H1 (cell line): ENCODE measurements around the gene DMRT1. TPM values are rescaled to one million over a fixed set of nuclear protein-coding genes. Genes with fewer than 3 reads are reported as not detected.

Source experiments
- CTCF ChIA-PET: fragments of 300-600 bp; sonication (Branson Sonifier 250); formaldehyde crosslinking; loops from one replicate; lab custom pipeline; 2021; ENCODE audit not compliant: partially characterized antibody; lab: Charles Lee
- POLR2A ChIA-PET: fragments of 300-600 bp; sonication (Branson Sonifier 250); formaldehyde crosslinking; loops from one replicate; lab custom pipeline; 2021; ENCODE audit warnings: inconsistent platforms; ENCODE audit not compliant: partially characterized antibody; lab: Charles Lee
- DNase-seq, 2 experiments: peaks; one replicate each; pipeline versions ENCODE4 v3.0.0 to v3.0.0-alpha.2; 2010 to 2022; ENCODE audit warnings: low spot score in 2 of 2, low read depth in 1 of 2, mixed read lengths in 1 of 2
- FAIRE-seq: peaks from 2 replicates; lab custom pipeline; 2011; peaks lifted over from hg19 to GRCh38; lab: Jason Lieb, UNC
- H2AFZ ChIP-seq: 2 replicates; pipeline ENCODE4 v1.8.1; 2012; ENCODE audit warnings: low read length, inconsistent platforms
- H2AK5ac ChIP-seq: 2 replicates; pipeline ENCODE4 v1.6.1; 2013; ENCODE audit warnings: low read depth, low read length
- H2BK120ac ChIP-seq: replicated peaks from 2 replicates; pipeline ENCODE3; 2013; ENCODE audit warnings: low read depth, low read length, inconsistent platforms
- H2BK12ac ChIP-seq: 2 replicates; pipeline ENCODE4 v1.6.1; 2013; ENCODE audit warnings: low read depth, low read length
- H2BK15ac ChIP-seq: 2 replicates; pipeline ENCODE4 v1.6.1; 2013; ENCODE audit warnings: low read length
- H2BK20ac ChIP-seq: 2 replicates; pipeline ENCODE4 v1.6.1; 2013; ENCODE audit warnings: low read length
- H2BK5ac ChIP-seq: 2 replicates; pipeline ENCODE4 v1.6.1; 2013; ENCODE audit warnings: low read depth, low read length
- H3K14ac ChIP-seq: 2 replicates; pipeline ENCODE4 v1.6.1; 2013; ENCODE audit warnings: inconsistent platforms; ENCODE audit not compliant: insufficient read length
- H3K18ac ChIP-seq: 2 replicates; pipeline ENCODE4 v1.6.1; 2013; ENCODE audit warnings: low read length; ENCODE audit errors: extremely low read depth
- H3K23ac ChIP-seq: 2 replicates; pipeline ENCODE4 v1.6.1; 2013; ENCODE audit warnings: inconsistent platforms; ENCODE audit not compliant: insufficient read length
- H3K23me2 ChIP-seq: 2 replicates; pipeline ENCODE4 v1.6.1; 2013; ENCODE audit warnings: low read depth, low read length
- H3K27ac ChIP-seq: 2 replicates; pipeline ENCODE4 v1.6.1; 2011; ENCODE audit warnings: low read depth, low read length, inconsistent platforms
- H3K27me3 ChIP-seq, 4 experiments: replicated peaks in 1 of 4; 1 replicate in 1 of 4; 2 replicates in 3 of 4; pipeline versions ENCODE4 v1.6.1 to v1.8.1; 2011 to 2013; ENCODE audit warnings: low read length in 3 of 4, mild to moderate bottlenecking in 3 of 4, inconsistent platforms in 2 of 4, mixed read lengths in 2 of 4, moderate library complexity in 1 of 4; ENCODE audit not compliant: control insufficient read depth in 3 of 4, insufficient read depth in 3 of 4; ENCODE audit errors: extremely low read depth in 1 of 4
- H3K36me3 ChIP-seq, 4 experiments: 2 replicates each; pipeline versions ENCODE4 v1.6.1 to v1.8.1; 2011 to 2013; ENCODE audit warnings: mild to moderate bottlenecking in 4 of 4, low read length in 3 of 4, moderate library complexity in 2 of 4, control low read depth in 1 of 4, inconsistent platforms in 1 of 4; ENCODE audit not compliant: insufficient read depth in 4 of 4, control insufficient read depth in 2 of 4
- H3K4ac ChIP-seq: replicated peaks from 2 replicates; pipeline ENCODE3; 2013; ENCODE audit warnings: low read length, low read depth, mixed read lengths, inconsistent platforms; ENCODE audit not compliant: insufficient read length
- H3K4me1 ChIP-seq, 4 experiments: replicated peaks in 1 of 4; 1 replicate in 1 of 4; 2 replicates in 3 of 4; pipeline versions ENCODE4 v1.6.1 to v1.8.1; 2011 to 2013; ENCODE audit warnings: low read length in 3 of 4, inconsistent platforms in 2 of 4, mixed read lengths in 1 of 4; ENCODE audit not compliant: insufficient read depth in 4 of 4, control insufficient read depth in 3 of 4
- H3K4me2 ChIP-seq, 2 experiments: 2 replicates each; pipeline versions ENCODE4 v1.6.1 to v1.8.1; 2011 to 2013; ENCODE audit warnings: low read depth in 2 of 2, low read length in 2 of 2, control low read depth in 1 of 2, inconsistent platforms in 1 of 2, mild to moderate bottlenecking in 1 of 2; ENCODE audit not compliant: insufficient read depth in 1 of 2
- H3K4me3 ChIP-seq, 4 experiments: fragments of 200-600, 300-600 bp in 1 of 4; sonication (generic), shearing (Covaris generic), sonication (Bioruptor Twin) in 1 of 4; 2 replicates each; pipeline versions ENCODE4 v1.5.1 to v1.8.1; 2011 to 2016; ENCODE audit warnings: low read length in 4 of 4, low read depth in 3 of 4, control low read depth in 2 of 4, inconsistent platforms in 2 of 4, mild to moderate bottlenecking in 2 of 4, mixed read lengths in 1 of 4, moderate library complexity in 1 of 4; ENCODE audit not compliant: insufficient read depth in 2 of 4; ENCODE audit errors: extremely low read depth in 1 of 4
- H3K56ac ChIP-seq: replicated peaks from 2 replicates; pipeline ENCODE3; 2013; ENCODE audit warnings: low read depth, mild to moderate bottlenecking, mixed read lengths, low read length, inconsistent platforms; ENCODE audit not compliant: insufficient read length
- H3K79me1 ChIP-seq: 2 replicates; pipeline ENCODE4 v1.6.1; 2013; ENCODE audit warnings: low read depth, low read length, control low read depth
- H3K79me2 ChIP-seq, 2 experiments: 2 replicates each; pipeline versions ENCODE4 v1.6.1 to v1.8.1; 2012 to 2013; ENCODE audit warnings: low read length in 2 of 2, mild to moderate bottlenecking in 2 of 2, inconsistent platforms in 1 of 2; ENCODE audit not compliant: insufficient read depth in 2 of 2, control insufficient read depth in 1 of 2
- H3K9ac ChIP-seq, 4 experiments: replicated peaks in 1 of 4; 1 replicate in 1 of 4; 2 replicates in 3 of 4; pipeline versions ENCODE4 v1.6.1 to v1.8.1; 2011 to 2013; ENCODE audit warnings: low read depth in 3 of 4, low read length in 3 of 4, control low read depth in 2 of 4, mild to moderate bottlenecking in 2 of 4, moderate library complexity in 2 of 4, inconsistent platforms in 1 of 4; ENCODE audit errors: extremely low read depth in 1 of 4
- H3K9me3 ChIP-seq, 2 experiments: 2 replicates each; pipeline versions ENCODE4 v1.6.1 to v1.8.1; 2012 to 2013; ENCODE audit warnings: mild to moderate bottlenecking in 2 of 2, moderate library complexity in 2 of 2, control low read depth in 1 of 2, inconsistent platforms in 1 of 2, low read depth in 1 of 2, low read length in 1 of 2, mixed read lengths in 1 of 2; ENCODE audit not compliant: insufficient read depth in 2 of 2
- H4K20me1 ChIP-seq, 2 experiments: replicated peaks in 1 of 2; 2 replicates each; pipeline versions ENCODE3 to v1.8.1; 2011 to 2013; ENCODE audit warnings: inconsistent platforms in 2 of 2, low read length in 2 of 2, mild to moderate bottlenecking in 1 of 2; ENCODE audit not compliant: insufficient read depth in 2 of 2, control insufficient read depth in 1 of 2
- H4K5ac ChIP-seq: 2 replicates; pipeline ENCODE4 v1.6.1; 2013; ENCODE audit warnings: low read length, low read depth, mixed read lengths, inconsistent platforms; ENCODE audit not compliant: insufficient read length
- H4K8ac ChIP-seq: 2 replicates; pipeline ENCODE4 v1.8.0; 2013; ENCODE audit warnings: mild to moderate bottlenecking, moderate library complexity, low read length, inconsistent platforms; ENCODE audit not compliant: insufficient read depth; ENCODE audit errors: extremely low read depth
- H4K91ac ChIP-seq: replicated peaks from 2 replicates; pipeline ENCODE3; 2013; ENCODE audit warnings: low read length, mixed read lengths, inconsistent platforms; ENCODE audit not compliant: insufficient read length
- EZH2 ChIP-seq: fragments of 200-600 bp; sonication (generic); IDR thresholded peaks from 2 replicates; pipeline ENCODE4 v1.7.1; 2012; ENCODE audit warnings: low read depth, mild to moderate bottlenecking, moderate library complexity, low read length, inconsistent platforms; ENCODE audit not compliant: severe bottlenecking
- RFX5 ChIP-seq: IDR thresholded peaks from 2 replicates; pipeline ENCODE4 v1.6.1; 2011; ENCODE audit warnings: low read depth, low read length, improper control_type of control experiment, borderline replicate concordance
- SIN3A ChIP-seq, 2 experiments: IDR thresholded peaks in 1 of 2; conservative IDR thresholded peaks in 1 of 2; 2 replicates each; pipeline ENCODE4 v1.6.1; 2011 to 2012; ENCODE audit warnings: low read length in 2 of 2, improper control_type of control experiment in 1 of 2, low read depth in 1 of 2, mild to moderate bottlenecking in 1 of 2
- ZNF274 ChIP-seq: IDR thresholded peaks from 2 replicates; pipeline ENCODE4 v1.7.0; 2012; ENCODE audit warnings: low read length, borderline replicate concordance; ENCODE audit errors: extremely low read depth
- WGBS, 2 experiments: shearing (Covaris generic) in 1 of 2; methylation state at CpG; one replicate each; pipeline versions ENCODE4 v1.1.6 to v1.1.7; 2013 to 2015; ENCODE audit warnings: low lambda C conversion rate in 2 of 2, mixed read lengths in 2 of 2, inconsistent platforms in 1 of 2, low coverage in 1 of 2, missing lambda C conversion rate in 1 of 2; ENCODE audit not compliant: insufficient replicate concordance in 2 of 2, insufficient coverage in 1 of 2, insufficient read length in 1 of 2; ENCODE audit errors: extremely low coverage in 1 of 2, missing lambda C conversion rate in 1 of 2; 5-methylcytosine and 5-hydroxymethylcytosine counted together
- polyA plus RNA-seq, 7 experiments: library from polyadenylated mRNA; depleted of rRNA in 3 of 7; stranded (reverse) in 5 of 7; unstranded in 2 of 7; fragments of >200 nt in 5 of 7; fragments of 200-250 nt in 2 of 7; gene quantifications; 1 replicate in 5 of 7; 2 replicates in 1 of 7; 4 replicates in 1 of 7; pipeline versions ENCODE4 v1.2.1 to v1.2.3, GENCODE V29; 2011 to 2013; ENCODE audit warnings: missing spikeins in 2 of 7, mixed read lengths in 2 of 7
- total RNA-seq: library from RNA; stranded (reverse); fragmentation: NEBNext Ultra II Directional; extraction: Animal tissue kit (Norgen Biotek cat#: 25700); gene quantifications from 2 replicates; pipeline ENCODE4 v1.2.1, GENCODE V29; 2021

The DMRT1 gene
- total and polyA plus RNA-seq, 2 of the 8 experiments (the other 6 are each of a cell fraction or from before 2014, with no cell fraction given): 0.15 TPM; not detected in 1

DNA sequence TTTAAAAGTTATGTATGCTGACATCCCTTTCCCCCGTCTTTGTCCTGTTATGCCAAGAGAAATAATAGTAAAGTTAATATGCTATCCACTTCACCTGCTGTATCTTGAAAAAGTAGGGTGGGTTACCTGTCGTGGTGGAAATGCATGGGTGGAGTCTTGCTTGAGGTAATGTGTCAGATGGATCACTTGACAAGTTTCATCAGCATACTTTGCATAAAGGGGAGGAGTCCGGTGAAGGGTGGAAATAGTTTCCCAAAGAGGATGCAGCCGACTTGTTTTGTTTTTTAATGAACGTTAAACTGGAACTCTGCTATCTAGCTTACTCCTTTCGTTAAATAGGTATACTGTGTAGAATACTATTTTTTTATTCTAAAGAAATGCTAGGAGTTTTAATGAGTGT is 125.9 kb downstream of the DMRT1 start:
- Histone ChIP-seq H2BK15ac (no peak overlapping the region), H2BK5ac (no peak overlapping the region), H3K4me2 (peak overlapping the region; percentile 37 to 58), H3K9me3 (no peaks in the 10 kb centered on the region), H4K20me1 (peaks cover 0 to 6% of the 10 kb centered on the region in 2 experiments), H3K79me1 (no peaks in the 10 kb centered on the region), H3K4me3 (peak overlapping the region in 1 of 4 experiments; percentile 44; a peak in 2 of 8 replicates), H4K91ac (no peak overlapping the region), H4K5ac (no peak overlapping the region), H3K18ac (no peak overlapping the region), H3K4me1 (peaks cover 3 to 8% (median 6%) of the 10 kb centered on the region in 4 experiments; a peak in 6 of 7 replicates), H3K4ac (no peak overlapping the region), H4K8ac (no peak overlapping the region), H2AFZ (no peak overlapping the region), H3K27me3 (peaks cover 26 to 50% (median 38%) of the 10 kb centered on the region in 4 experiments; a peak in 6 of 7 replicates), H3K79me2 (no peaks in the 10 kb centered on the region), H2AK5ac (no peak overlapping the region), H3K9ac (no peak overlapping the region), H2BK120ac (no peak overlapping the region), H3K23me2 (peaks cover 8% of the 10 kb centered on the region; the same call in 1 of the 2 replicates), H3K36me3 (no peaks in the 10 kb centered on the region), H2BK20ac (no peak overlapping the region), H2BK12ac (no peak overlapping the region), H3K23ac (no peak overlapping the region), H3K56ac (no peak overlapping the region), H3K27ac (no peak overlapping the region), H3K14ac (no peak overlapping the region)
- no peak for DNase-seq
- WGBS, 2 experiments: 7% methylated on average over 6 of the region's 6 CpGs; no CpG with 5 or more reads in 1 of the 2 experiments
- TF ChIP-seq RFX5 (no peak), EZH2 (no peak), ZNF274 (no peak), SIN3A (conservative IDR thresholded peaks at IDR 0.05 in 1 of 2, IDR thresholded peaks at IDR 0.05 in 1 of 2; ENCODE audit: low read depth in 1 of 2, low read length in 2 of 2) (0 out of 4 replicates have a peak, but pooled peaks of 1 of the 2 experiments have one; percentile 7)
- POLR2A ChIA-PET: interaction anchor here (0.9 to 1.6 kb wide), 2 partner anchors 10 to 59 kb away, joined by 3 to 4 read pairs; no protein-coding TSS in a partner anchor
- CTCF ChIA-PET: interaction anchor here (0.9 to 3.1 kb wide), 5 partner anchors 18 to 86 kb away, joined by 3 to 12 read pairs (median 3); no protein-coding TSS in a partner anchor
- peak; percentile 75 for FAIRE-seq
